ENCODE data around the gene HPD.
"Not testable (repeated sequence)": the region's sequence is repeated elsewhere in the genome, so short reads cannot be mapped to it uniquely, and the experiment has no call there.

HPD gene

DNA sequence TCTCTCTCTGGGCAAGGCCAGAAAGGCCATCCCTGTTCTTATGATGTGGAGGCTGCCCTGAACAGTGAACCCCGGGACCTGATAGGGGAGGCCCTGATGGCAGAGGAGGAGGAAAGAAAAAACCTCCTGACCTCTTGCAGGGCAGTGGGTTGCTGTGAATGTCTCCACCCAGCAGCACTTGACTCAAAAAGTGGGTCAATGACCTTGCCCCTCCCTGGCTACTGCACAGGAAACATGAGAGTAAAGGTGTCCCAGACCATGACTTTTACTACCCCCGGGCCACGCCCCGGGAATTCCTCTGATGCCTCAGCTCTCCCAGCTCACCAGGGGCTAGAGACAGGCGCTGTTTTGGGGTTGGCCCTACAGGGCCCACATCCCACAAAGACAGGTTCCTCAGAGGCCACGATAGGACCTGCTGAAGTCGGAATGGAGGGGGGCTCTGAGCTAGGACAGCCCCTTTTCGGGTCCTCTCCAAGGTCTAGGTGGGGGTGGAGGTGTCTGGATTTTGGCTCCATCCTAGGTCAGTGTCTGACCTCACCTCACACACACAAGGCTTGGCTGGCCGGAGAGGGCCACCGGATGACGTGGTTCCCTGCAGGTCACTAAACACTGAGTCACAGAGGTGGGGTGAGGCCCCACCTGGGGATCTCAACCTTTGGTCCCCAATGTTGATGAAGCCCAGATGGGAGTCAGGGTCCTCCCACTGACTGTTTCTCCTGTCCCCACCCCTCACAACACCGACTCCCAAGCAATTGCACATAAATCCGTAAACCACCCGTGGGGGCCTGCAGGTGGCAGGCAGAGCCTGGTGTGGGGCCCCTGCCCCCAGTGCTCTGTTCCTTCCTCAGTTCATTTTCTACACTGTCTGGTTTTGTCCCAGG is 66.7 kb downstream of the HPD start:
- ChIA-PET POLR2A (no interaction called here), CTCF (interaction anchor here (0.7 to 9.3 kb wide), 3 partner anchors 10 to 20 kb away, joined by 3 to 125 read pairs (median 87); no protein-coding TSS in a partner anchor)
- no peak for DNase-seq (ENCODE audit: extremely low spot score)
- TF ChIP-seq, protein P1, sequence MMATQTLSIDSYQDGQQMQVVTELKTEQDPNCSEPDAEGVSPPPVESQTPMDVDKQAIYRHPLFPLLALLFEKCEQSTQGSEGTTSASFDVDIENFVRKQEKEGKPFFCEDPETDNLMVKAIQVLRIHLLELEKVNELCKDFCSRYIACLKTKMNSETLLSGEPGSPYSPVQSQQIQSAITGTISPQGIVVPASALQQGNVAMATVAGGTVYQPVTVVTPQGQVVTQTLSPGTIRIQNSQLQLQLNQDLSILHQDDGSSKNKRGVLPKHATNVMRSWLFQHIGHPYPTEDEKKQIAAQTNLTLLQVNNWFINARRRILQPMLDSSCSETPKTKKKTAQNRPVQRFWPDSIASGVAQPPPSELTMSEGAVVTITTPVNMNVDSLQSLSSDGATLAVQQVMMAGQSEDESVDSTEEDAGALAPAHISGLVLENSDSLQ (IDR thresholded peaks at IDR 0.05) = no peak
- no peak for TF ChIP-seq FOXA1 (IDR thresholded peaks at IDR 0.05)

DNA sequence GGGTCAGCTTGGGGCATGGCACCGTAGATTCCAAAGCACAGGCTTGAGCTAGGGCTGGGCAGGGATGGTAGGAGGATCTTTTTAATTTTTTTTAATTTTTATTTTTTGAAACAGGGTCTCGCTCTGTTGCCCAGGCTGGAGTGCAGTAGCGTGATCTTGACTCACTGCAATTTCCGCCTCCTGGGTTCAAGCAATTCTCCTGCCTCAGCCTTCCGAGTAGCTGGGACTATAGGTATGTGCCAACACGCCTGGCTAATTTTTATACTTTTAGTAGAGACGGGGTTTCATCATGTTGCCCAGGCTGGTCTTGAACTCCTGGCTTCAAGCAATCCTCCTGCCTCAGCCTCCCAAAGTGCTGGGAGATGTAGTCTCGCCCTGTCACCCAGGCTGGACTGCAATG is 67.9 kb downstream of the HPD start:
- CTCF ChIA-PET = interaction anchor here (0.7 to 9.3 kb wide), 2 partner anchors 9 to 21 kb away, joined by 3 to 125 read pairs; no protein-coding TSS in a partner anchor
- POLR2A ChIA-PET; DNase-seq (ENCODE audit: extremely low spot score): not testable (repeated sequence)

DNA sequence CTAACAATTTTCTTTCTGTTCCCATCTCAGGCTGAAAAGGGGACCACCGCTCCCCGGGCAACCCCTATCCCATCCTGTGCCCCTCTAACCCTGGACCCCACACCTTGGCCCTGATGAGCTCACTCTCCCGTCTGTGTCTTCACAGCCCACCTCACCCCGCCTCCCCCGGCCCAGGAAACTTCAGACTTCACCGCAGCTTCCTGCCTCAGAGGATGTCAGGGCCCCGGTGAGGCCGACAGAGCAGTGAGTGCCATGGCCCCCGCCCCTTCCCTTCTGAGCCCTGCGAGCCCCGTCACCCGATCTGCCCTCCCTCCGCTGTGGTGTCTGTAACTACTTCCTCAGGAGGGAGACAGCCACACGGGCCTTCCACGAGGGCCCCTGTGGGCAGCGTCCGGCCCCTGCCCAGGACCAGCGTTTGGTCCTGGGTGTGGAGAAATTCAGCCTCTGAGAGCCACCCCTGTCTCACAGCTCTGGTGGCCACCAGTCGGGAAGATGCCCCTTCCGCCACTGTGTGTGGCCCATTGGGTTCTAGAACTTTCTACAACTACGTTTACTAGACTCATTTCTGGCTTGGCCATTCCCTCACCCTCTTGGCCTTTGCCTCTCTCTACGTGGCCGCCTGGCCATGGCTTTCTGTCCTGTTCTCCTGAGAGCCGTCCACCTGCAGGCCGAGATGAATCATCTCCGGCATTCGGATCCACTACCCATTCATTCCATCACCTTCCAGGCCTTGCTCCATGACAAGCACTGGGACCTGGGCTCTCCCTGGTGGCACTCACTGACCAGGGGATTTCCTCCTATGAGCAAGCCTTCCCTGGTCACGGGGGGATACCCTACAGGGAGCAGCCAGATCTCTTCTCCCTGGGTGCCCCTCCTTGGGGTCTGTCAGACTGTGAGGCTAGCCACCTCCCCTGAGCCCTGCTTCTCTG is 68.6 kb downstream of the HPD start:
- ChIA-PET POLR2A (no interaction called here), CTCF (no interaction called here)
- TF ChIP-seq, protein P1 (IDR thresholded peaks at IDR 0.05) = no peak
- TF ChIP-seq SP1 (IDR thresholded peaks at IDR 0.05) = no peak
- no peak for TF ChIP-seq L3MBTL2 (conservative IDR thresholded peaks at IDR 0.05)
- TF ChIP-seq FOXA1 (IDR thresholded peaks at IDR 0.05) = no peak
- TF ChIP-seq SUZ12 (IDR thresholded peaks at IDR 0.05) = no peak
- no peak for TF ChIP-seq CTBP1 (IDR thresholded peaks at IDR 0.05; ENCODE audit: borderline replicate concordance)
- no peak for TF ChIP-seq LEF1 (IDR thresholded peaks at IDR 0.05; ENCODE audit: borderline replicate concordance)
- no peak for TF ChIP-seq ARNT (IDR thresholded peaks at IDR 0.05)
- TF ChIP-seq FOXK2 (IDR thresholded peaks at IDR 0.05) = no peak
- TF ChIP-seq HDGF (IDR thresholded peaks at IDR 0.05; ENCODE audit: borderline replicate concordance) = no peak
- no peak for TF ChIP-seq BHLHE40 (IDR thresholded peaks at IDR 0.05; ENCODE audit: borderline replicate concordance)
- no peak for TF ChIP-seq FOXM1 (IDR thresholded peaks at IDR 0.05; ENCODE audit: borderline replicate concordance)
- no peak for TF ChIP-seq NFRKB (IDR thresholded peaks at IDR 0.05)
- TF ChIP-seq TARDBP (IDR thresholded peaks at IDR 0.05) = no peak
- TF ChIP-seq ELF4 (IDR thresholded peaks at IDR 0.05) = no peak
- TF ChIP-seq ZNF384 (IDR thresholded peaks at IDR 0.05) = no peak
- DNase-seq (ENCODE audit: extremely low spot score) = no peak

All from HEK293T (cell line).